GM18508 (cell line): ENCODE measurements around the gene PRR7.

Source experiments
- ATAC-seq: cut with Tn5 transposase; IDR thresholded peaks from one replicate; pipeline ENCODE4 v1.9.1; 2021; ENCODE audit warnings: moderate number of reproducible peaks; ENCODE audit not compliant: insufficient read depth, unreplicated experiment

PRR7 gene

GRCh38 chr5:177448244-177448950, 1.8 kb downstream of the PRR7 start:
- no peak for ATAC-seq

GRCh38 chr5:177449140-177450061, 2.8 kb downstream of the PRR7 start:
- ATAC-seq: no peak

GRCh38 chr5:177450667-177451424, 4.2 kb downstream of the PRR7 start:
- ATAC-seq: no peak

- ATAC-seq: no peak
Observed at GRCh38 chr5:177452688-177453638, 6.3 kb downstream of the PRR7 start.

GRCh38 chr5:177453852-177454396, 7.3 kb downstream of the PRR7 start:
- ATAC-seq: no peak

- ATAC-seq: no peak
Observed at GRCh38 chr5:177454397-177455035, 7.9 kb downstream of the PRR7 start.

GRCh38 chr5:177455036-177455660, 8.5 kb downstream of the PRR7 start:
- no peak for ATAC-seq

GRCh38 chr5:177455661-177456590, 9.3 kb downstream of the PRR7 start:
- ATAC-seq: no peak

GRCh38 chr5:177456591-177456964, 10.0 kb downstream of the PRR7 start:
- no peak for ATAC-seq

- peak; percentile 31 for ATAC-seq
Observed at GRCh38 chr5:177456976-177457851, 10.6 kb downstream of the PRR7 start.

- no peak for ATAC-seq
Observed at GRCh38 chr5:177457852-177458681, 11.5 kb downstream of the PRR7 start.

GRCh38 chr5:177458912-177459350, 12.3 kb downstream of the PRR7 start:
- ATAC-seq: no peak

- ATAC-seq: no peak
Observed at GRCh38 chr5:177459357-177459756, 12.7 kb downstream of the PRR7 start.

- no peak for ATAC-seq
Observed at GRCh38 chr5:177459819-177460628, 13.4 kb downstream of the PRR7 start.
